Immature natural killer cell (primary cell): Measurements from ENCODE around the gene LRP4. TPM values are rescaled to one million over a fixed set of nuclear protein-coding genes. Genes with fewer than 3 reads are reported as not detected.
A peak's percentile ranks its signal among the peaks of the same experiment; 100 is the strongest.

Experiments
- DNase-seq, 3 donors: peaks; one replicate each; pipeline ENCODE4 v3.0.0; 2022; ENCODE audit warnings: mixed read lengths in 1 of 3
- H3K27ac Mint-ChIP-seq, 6 donors: one replicate each; pipeline ENCODE4 v1.8.0; 2020; ENCODE audit warnings: mixed read lengths in 6 of 6, mild to moderate bottlenecking in 5 of 6, inconsistent platforms in 4 of 6, moderate library complexity in 3 of 6
- H3K27me3 Mint-ChIP-seq, 3 donors: one replicate each; pipeline ENCODE4 v1.8.0; 2020 to 2021; ENCODE audit warnings: low read depth in 3 of 3, mild to moderate bottlenecking in 3 of 3, mixed read lengths in 3 of 3, moderate library complexity in 3 of 3, inconsistent platforms in 1 of 3
- H3K36me3 Mint-ChIP-seq, 3 donors: one replicate each; pipeline ENCODE4 v1.8.0; 2020; ENCODE audit warnings: mixed read lengths in 3 of 3, inconsistent platforms in 2 of 3, mild to moderate bottlenecking in 2 of 3
- H3K4me1 Mint-ChIP-seq, 2 donors: one replicate each; pipeline ENCODE4 v1.8.0; 2020; ENCODE audit warnings: inconsistent platforms in 2 of 2, mild to moderate bottlenecking in 2 of 2, mixed read lengths in 2 of 2, moderate library complexity in 1 of 2
- H3K4me3 Mint-ChIP-seq, 5 donors: one replicate each; pipeline ENCODE4 v1.8.0; 2020; ENCODE audit warnings: mild to moderate bottlenecking in 5 of 5, mixed read lengths in 5 of 5, inconsistent platforms in 3 of 5, moderate library complexity in 3 of 5
- H3K9me3 Mint-ChIP-seq, 6 donors: one replicate each; pipeline ENCODE4 v1.8.0; 2020; ENCODE audit warnings: mild to moderate bottlenecking in 6 of 6, mixed read lengths in 6 of 6, inconsistent platforms in 4 of 6, moderate library complexity in 3 of 6
- polyA plus RNA-seq, 3 donors: library from polyadenylated mRNA; unstranded; fragments of 300-500 nt; fragmentation: Illumina TruSeq; gene quantifications; one replicate each; pipeline ENCODE4 v1.2.3, GENCODE V29; 2021

The LRP4 gene
- polyA plus RNA-seq, 3 donors from 2014 or later: not detected

DNA sequence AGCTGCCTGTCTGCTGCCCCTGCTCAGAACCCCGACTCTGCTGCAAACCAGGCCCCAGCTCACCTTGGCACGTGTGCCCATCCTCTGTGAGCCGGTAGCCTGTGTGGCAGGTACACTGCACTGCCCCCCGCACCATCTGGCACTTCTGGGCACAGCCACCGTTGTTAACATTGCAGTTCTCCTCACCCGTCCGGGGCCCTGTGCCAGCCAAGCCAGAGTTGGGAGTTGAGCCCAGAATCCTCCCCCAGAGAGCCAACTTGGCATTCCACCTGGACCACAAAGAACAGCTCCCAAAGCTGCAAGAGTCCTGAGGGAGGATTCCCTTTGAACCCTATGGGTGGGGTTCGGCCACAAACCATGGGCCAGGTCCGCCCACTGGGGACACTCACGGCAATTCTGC, 22.5 kb downstream of the LRP4 start:
- no peaks in the 10 kb centered on the region for H3K4me1 Mint-ChIP-seq
- peaks cover 0 to 1% (median 0%) of the 10 kb centered on the region in 3 donors for H3K27me3 Mint-ChIP-seq

DNA sequence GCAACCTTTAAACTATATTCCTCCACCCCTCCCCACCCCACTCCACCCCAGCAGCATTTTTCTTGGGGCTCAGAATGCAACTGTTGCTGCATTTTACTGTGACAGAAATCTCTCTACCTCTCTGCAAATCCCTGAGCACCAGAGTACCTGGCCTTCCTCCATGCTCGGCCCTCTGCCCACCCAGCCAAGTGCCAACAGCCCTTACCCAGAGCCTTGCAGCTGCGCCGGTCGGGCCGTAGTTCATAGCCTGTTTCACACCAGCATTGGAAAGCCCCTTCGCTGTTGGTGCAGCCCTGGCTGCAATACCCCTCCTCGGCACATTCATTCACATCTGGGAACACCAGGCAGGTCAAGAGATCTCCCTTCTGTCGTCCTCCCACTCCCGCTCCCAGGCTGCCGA, 23.4 kb downstream of the LRP4 start:
- Mint-ChIP-seq H3K36me3 (no peaks in the 10 kb centered on the region), H3K27ac (no peak overlapping the region), H3K4me1 (no peaks in the 10 kb centered on the region), H3K9me3 (no peaks in the 10 kb centered on the region), H3K27me3 (peaks cover 0 to 1% (median 0%) of the 10 kb centered on the region in 3 donors), H3K4me3 (no peak overlapping the region)
- DNase-seq: no peak

More for the DNA sequence above, 22.5 kb downstream of the LRP4 start:
- Mint-ChIP-seq H3K27ac (no peak overlapping the region), H3K9me3 (no peaks in the 10 kb centered on the region), H3K36me3 (no peaks in the 10 kb centered on the region), H3K4me3 (no peak overlapping the region)
- no peak for DNase-seq

DNA sequence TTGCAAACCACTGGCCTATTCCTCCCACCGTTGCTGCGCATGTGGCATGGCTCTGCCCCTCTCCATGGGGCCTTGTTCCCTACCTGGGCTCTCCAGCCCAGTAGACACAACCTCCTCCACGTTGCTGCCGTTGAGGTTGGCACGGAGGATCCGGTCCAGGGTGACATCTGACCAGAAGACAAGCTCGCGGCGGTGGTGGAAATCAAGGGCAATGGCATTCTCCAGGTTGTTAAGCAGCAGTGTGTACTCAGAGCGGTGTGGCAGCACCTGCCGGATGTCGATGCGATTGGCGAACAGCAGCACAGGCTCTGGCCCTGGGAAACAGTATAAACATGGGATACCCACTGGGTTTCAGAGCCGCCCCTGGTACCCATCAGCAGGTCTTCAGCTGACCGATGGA, 23.8 kb downstream of the LRP4 start:
- Mint-ChIP-seq H3K4me1 (no peaks in the 10 kb centered on the region), H3K9me3 (no peaks in the 10 kb centered on the region), H3K27ac (no peak overlapping the region), H3K4me3 (no peak overlapping the region), H3K36me3 (no peaks in the 10 kb centered on the region), H3K27me3 (peaks cover 0 to 3% (median 0%) of the 10 kb centered on the region in 3 donors)
- no peak for DNase-seq

DNA sequence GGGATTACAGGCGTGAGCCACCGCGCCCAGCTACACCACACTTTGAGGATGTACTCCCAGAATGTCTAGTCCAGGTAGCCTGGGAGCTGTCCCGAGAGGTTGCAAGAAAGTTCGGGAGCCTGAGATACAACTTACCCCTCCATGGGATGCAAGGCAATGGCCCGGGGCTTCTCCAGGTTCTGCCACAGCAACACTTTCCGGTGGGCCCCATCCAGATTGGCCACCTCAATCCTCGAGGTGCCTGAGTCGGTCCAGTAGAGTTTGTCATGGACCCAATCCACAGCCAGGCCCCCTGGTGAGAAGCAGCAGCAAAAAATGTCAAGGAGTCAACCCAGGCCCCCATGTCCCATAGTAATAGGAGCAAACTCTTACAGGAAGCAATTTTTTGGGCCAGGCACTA, 25.5 kb downstream of the LRP4 start:
- Mint-ChIP-seq H3K27ac (no peak overlapping the region), H3K4me1 (no peaks in the 10 kb centered on the region), H3K4me3 (no peak overlapping the region), H3K27me3 (peaks cover 0 to 3% (median 0%) of the 10 kb centered on the region in 3 donors), H3K36me3 (no peaks in the 10 kb centered on the region), H3K9me3 (no peaks in the 10 kb centered on the region)
- DNase-seq: no peak

DNA sequence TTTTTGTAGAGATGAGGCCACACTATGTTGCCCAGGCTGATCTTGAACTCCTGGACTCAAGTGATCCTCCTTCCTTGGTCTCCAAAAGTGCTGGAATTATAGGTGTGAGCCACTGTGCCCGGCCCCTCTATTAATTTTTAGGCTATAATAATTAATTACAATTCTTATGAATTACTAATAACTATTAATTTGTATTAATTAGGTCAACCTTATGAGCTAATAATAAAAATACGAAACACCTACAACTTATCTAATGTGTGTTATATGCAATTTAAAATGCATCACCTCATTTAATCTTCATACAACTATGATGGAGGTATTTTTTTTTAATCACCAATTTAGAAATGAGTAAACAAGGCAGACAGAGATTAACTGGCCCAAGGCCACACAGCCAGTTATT, 26.2 kb downstream of the LRP4 start:
- no peaks in the 10 kb centered on the region for H3K9me3 Mint-ChIP-seq
- no peaks in the 10 kb centered on the region for H3K4me1 Mint-ChIP-seq
- no peak overlapping the region for H3K4me3 Mint-ChIP-seq

DNA sequence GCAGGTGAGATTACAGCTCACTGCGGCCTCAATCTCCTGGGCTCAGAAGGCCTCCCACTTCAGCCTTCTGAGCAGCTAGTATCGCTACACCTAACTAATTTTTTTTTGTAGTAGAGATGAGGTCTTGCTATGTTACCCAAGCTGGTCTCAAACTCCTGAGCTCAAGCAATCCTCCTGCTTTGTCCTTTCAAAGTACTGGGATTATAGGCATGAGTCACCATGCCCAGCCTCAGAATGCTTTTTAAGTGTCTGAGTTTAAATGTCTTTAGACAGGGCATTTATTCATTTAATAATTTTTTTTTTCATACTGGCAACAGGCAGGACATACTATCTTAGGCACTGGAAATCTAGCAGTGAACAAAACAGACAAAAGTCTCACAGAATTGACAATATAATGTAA, 27.7 kb downstream of the LRP4 start:
- H3K9me3 Mint-ChIP-seq: no peaks in the 10 kb centered on the region
- H3K4me1 Mint-ChIP-seq: no peaks in the 10 kb centered on the region
- no peak for DNase-seq
- H3K27ac Mint-ChIP-seq: no peak overlapping the region
- H3K27me3 Mint-ChIP-seq: peaks cover 0 to 3% (median 0%) of the 10 kb centered on the region in 3 donors
- H3K4me3 Mint-ChIP-seq: no peak overlapping the region
- H3K36me3 Mint-ChIP-seq: no peaks in the 10 kb centered on the region

More for the DNA sequence above, 26.2 kb downstream of the LRP4 start:
- no peaks in the 10 kb centered on the region for H3K36me3 Mint-ChIP-seq
- peaks cover 0 to 3% (median 0%) of the 10 kb centered on the region in 3 donors for H3K27me3 Mint-ChIP-seq
- no peak for DNase-seq
- no peak overlapping the region for H3K27ac Mint-ChIP-seq

DNA sequence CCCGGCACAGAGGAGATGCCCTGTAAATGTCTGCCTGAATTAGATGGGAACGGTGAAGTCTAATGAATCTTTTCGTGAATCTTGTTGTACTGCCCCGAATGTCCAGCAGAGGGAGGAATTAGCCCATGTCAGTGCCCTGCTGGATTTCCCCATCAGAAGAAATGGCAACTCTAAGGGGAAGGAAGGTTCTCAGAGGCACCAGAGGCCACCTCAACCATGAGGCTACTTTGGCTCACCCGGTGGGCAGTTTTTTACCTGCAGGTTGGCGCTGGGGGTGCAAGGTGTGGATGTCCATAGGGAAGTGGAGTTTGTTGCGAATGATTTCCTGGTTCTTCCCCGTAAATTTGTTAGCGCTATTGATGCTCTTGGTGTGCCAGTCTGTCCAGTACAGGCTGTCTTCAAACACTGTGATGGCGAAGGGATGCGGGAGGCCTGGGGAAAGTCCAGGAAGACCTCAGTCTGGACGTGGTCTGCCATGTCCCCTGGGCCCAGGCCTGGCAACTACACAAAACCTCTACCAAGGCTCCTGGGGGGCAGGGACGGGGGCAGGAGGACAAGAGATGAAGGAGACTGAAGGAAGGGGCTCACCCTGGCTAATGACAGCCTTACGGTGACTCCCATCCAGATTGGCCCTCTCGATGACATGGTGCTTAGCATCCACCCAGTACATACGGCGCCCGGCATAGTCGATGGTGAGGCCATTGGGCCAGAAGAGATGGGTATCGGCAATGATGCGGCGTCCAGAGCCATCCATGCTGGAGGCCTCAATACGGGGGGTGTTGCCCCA, 28.5 kb downstream of the LRP4 start:
- no peaks in the 10 kb centered on the region for H3K4me1 Mint-ChIP-seq
- no peak overlapping the region for H3K4me3 Mint-ChIP-seq
- H3K9me3 Mint-ChIP-seq: no peaks in the 10 kb centered on the region
- no peak overlapping the region for H3K27ac Mint-ChIP-seq
- no peaks in the 10 kb centered on the region for H3K36me3 Mint-ChIP-seq
- peaks cover 0 to 1% (median 0%) of the 10 kb centered on the region in 3 donors for H3K27me3 Mint-ChIP-seq
- peak; percentile 46 to 64 (median 55) for DNase-seq

DNA sequence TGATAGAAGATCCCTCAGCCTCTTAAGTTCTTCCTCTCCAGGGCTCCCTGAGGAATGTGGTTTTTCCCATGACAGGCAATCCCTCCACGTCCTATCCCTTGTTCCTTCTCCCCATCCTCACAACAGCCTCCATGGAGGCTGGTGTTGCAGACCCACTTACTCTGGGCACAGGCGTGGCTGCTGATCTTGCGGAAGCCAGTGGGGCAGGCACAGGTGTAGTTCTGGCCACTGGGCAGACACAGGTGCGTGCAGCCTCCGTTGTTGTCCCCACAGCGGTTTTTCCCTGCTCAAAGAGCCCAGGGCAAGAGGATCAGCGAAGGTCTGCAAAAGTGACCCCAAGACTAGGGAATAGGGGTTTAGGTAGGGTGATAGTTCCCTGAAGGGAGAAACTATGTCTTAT, 29.1 kb downstream of the LRP4 start:
- no peak overlapping the region for H3K4me3 Mint-ChIP-seq
- H3K27me3 Mint-ChIP-seq: peaks cover 0 to 1% (median 0%) of the 10 kb centered on the region in 3 donors
- no peak overlapping the region for H3K27ac Mint-ChIP-seq
- H3K9me3 Mint-ChIP-seq: no peaks in the 10 kb centered on the region
- H3K4me1 Mint-ChIP-seq: no peaks in the 10 kb centered on the region
- DNase-seq: no peak
- H3K36me3 Mint-ChIP-seq: no peaks in the 10 kb centered on the region

DNA sequence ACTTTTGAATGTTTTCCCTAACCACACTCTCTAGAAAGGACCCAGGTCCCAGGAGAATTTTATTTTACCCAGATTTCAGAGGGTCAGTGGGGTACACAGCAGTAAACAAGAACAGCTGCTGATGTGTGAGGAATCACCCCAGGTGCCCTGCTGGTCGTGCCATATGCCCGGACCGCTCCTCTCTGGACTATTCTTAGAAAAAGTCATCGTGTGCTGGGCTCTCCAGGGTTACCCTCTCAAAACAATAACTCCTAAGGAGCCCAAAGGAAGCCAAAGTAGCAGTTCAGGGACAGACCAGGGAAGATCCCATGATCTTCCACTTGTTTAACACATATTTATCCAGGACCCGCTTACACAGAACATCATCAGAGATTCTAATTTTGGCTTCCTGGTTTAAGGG, 29.7 kb downstream of the LRP4 start:
- H3K27ac Mint-ChIP-seq: no peak overlapping the region
- DNase-seq: no peak
- H3K4me3 Mint-ChIP-seq: no peak overlapping the region
- no peaks in the 10 kb centered on the region for H3K36me3 Mint-ChIP-seq
- H3K4me1 Mint-ChIP-seq: no peaks in the 10 kb centered on the region
- no peaks in the 10 kb centered on the region for H3K9me3 Mint-ChIP-seq
- H3K27me3 Mint-ChIP-seq: peaks cover 0 to 1% (median 0%) of the 10 kb centered on the region in 3 donors

DNA sequence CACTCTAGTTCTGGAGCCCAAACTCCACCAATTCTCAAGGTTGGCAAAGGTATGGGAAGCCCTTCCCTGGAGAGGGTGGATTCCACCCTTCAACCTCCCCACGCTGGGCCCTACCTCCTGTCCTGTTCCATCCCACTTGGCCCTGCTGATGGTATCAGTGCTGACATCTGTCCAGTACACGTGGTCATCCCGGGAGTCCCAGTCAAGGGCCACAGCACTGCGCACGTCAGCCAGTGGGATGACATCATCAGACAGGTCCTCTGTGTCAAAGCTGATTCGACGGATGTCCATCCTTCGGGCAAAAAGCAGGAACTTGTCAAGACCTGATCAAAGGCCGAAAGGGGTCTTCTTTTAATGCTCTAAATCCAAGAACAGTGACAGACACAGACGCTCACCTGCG, 32.1 kb downstream of the LRP4 start:
- no peaks in the 10 kb centered on the region for H3K4me1 Mint-ChIP-seq
- DNase-seq: no peak
- no peaks in the 10 kb centered on the region for H3K36me3 Mint-ChIP-seq
- H3K4me3 Mint-ChIP-seq: no peak overlapping the region
- H3K27me3 Mint-ChIP-seq: peaks cover 0 to 4% (median 1%) of the 10 kb centered on the region in 3 donors
- H3K9me3 Mint-ChIP-seq: no peaks in the 10 kb centered on the region
- H3K27ac Mint-ChIP-seq: no peak overlapping the region

DNA sequence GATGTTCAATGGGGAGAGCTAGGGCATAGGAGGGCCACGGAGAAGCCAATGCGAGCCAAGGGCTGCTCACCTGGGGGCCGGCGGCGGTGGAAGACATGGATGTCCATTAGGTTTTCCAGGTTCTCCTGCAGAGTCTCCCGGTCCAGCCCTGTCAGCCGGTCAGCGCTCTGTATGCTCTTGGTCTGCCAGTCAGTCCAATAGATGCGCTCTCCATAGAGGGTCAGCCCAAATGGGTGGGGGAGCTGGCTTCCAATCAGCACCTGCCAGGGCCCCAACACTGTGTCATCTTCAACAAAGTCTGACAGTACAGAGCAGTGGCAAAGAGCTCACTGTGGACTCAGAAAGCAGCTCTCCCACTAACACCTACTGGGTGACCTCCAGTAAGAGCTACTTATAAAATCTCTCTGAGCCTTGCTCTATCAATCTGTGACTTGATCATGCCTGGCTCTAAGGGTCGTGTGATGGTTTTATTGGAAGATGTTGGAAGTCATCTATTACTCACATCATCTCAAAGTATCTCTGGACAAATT, 39.2 kb downstream of the LRP4 start:
- Mint-ChIP-seq H3K27ac (no peak overlapping the region), H3K27me3 (peaks cover 0 to 6% (median 3%) of the 10 kb centered on the region in 3 donors), H3K9me3 (no peaks in the 10 kb centered on the region), H3K36me3 (no peaks in the 10 kb centered on the region), H3K4me3 (no peak overlapping the region), H3K4me1 (no peaks in the 10 kb centered on the region)
- no peak for DNase-seq

DNA sequence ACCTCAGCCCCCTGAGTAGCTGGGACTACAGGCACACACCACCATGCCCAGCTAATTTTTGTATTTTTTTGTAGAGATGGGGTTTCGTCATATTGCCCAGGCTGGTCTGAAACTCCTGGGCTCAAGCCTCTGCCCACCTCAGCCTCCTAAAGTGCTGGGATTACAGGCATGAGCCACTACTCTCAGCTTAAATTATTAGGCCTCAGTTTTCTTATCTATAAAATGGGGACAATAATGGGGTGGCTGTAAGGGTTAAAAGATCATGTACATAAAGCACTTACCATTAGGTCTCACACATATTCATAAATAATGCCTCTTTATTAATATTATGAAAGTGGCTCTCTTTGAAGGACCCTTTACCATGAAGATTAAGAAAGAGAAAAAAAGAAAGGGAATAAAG, 40.8 kb downstream of the LRP4 start:
- Mint-ChIP-seq H3K27me3 (peaks cover 0 to 8% (median 3%) of the 10 kb centered on the region in 3 donors), H3K27ac (no peak overlapping the region), H3K9me3 (no peaks in the 10 kb centered on the region), H3K4me3 (no peak overlapping the region), H3K36me3 (no peaks in the 10 kb centered on the region), H3K4me1 (no peaks in the 10 kb centered on the region)
- no peak for DNase-seq

DNA sequence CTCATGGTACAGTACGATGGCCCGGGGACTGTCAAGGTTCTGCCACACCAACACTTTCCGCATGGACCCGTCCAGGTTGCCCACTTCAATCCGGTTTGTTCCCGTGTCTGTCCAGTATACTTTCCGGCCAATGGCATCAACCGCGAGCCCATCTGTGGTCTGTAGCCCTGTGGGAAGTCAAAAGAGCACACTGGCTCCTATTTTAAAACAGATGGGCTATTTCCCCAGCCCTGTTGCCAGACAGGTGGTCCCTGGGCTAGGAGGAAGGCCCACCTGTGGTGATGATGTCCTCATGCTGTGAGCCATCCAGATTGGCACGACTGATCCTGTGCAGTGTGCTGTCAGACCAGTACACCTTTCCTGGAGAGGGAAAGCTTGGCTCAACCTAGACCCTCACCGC, 41.9 kb downstream of the LRP4 start:
- DNase-seq: no peak
- Mint-ChIP-seq H3K27me3 (peaks cover 0 to 9% (median 5%) of the 10 kb centered on the region in 3 donors), H3K4me1 (no peaks in the 10 kb centered on the region), H3K36me3 (no peaks in the 10 kb centered on the region), H3K9me3 (no peaks in the 10 kb centered on the region), H3K4me3 (no peak overlapping the region), H3K27ac (no peak overlapping the region)

DNA sequence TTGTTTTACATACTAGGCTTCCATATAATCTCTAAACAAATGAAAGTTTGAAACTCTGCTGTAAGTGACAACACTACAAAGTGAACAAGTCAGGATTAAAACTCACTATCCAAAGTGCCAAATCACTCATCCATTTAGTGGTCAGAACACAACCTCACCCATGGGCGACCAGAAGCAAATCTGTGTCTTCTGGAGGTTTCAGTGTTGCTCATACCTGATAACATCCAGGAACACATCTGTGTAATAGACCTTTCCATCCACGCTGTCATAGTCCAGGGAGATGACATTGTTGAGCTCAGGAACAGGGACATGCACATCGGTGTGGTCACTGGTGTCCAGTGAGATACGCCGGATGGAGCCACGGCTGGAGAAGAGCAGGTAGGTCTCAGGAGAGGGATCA, 43.8 kb downstream of the LRP4 start:
- Mint-ChIP-seq H3K36me3 (no peaks in the 10 kb centered on the region), H3K27me3 (peaks cover 0 to 7% (median 6%) of the 10 kb centered on the region in 3 donors), H3K27ac (peak overlapping the region in 1 of 6 donors; percentile 1), H3K9me3 (no peaks in the 10 kb centered on the region), H3K4me3 (no peak overlapping the region), H3K4me1 (no peaks in the 10 kb centered on the region)
- DNase-seq: no peak

DNA sequence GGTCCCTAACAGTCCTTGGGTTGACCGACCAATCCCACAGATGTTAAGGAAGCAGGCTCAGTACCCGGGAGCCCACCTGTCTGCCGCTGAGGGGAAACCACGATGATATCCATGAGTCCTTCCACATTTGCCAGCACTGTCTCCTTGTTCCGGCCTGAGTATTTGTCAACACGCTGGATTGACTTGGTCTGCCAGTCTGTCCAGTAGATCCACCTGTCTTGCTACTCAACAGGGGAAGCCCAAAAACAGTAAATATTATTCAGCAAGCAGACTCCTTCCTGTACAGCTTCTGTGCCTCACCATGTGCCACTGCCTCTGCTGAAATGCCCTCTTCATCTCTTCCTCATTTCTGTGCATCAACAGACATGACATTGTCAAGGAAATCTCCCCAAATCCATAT, 49.4 kb downstream of the LRP4 start:
- peaks cover 0 to 11% (median 5%) of the 10 kb centered on the region in 3 donors for H3K27me3 Mint-ChIP-seq
- no peaks in the 10 kb centered on the region for H3K4me1 Mint-ChIP-seq
- H3K9me3 Mint-ChIP-seq: no peaks in the 10 kb centered on the region
- H3K36me3 Mint-ChIP-seq: no peaks in the 10 kb centered on the region
- H3K4me3 Mint-ChIP-seq: no peak overlapping the region
- DNase-seq: no peak
- H3K27ac Mint-ChIP-seq: no peak overlapping the region
